Activated T-helper 1 cell treated with anti-CD3 and anti-CD28 coated beads, Interleukin-2, amount 50 U/mL, for 16 hours (primary cell): ENCODE measurements around the gene TSPAN14.
"Not testable (repeated sequence)": the region's sequence is repeated elsewhere in the genome, so short reads cannot be mapped to it uniquely, and the experiment has no call there.

Source experiments
- DNase-seq, 2 donors: peaks; one replicate each; pipeline ENCODE4 v3.0.0-alpha.2; 2020; ENCODE audit warnings: low read depth in 1 of 2, low spot score in 1 of 2

TSPAN14 gene

DNA sequence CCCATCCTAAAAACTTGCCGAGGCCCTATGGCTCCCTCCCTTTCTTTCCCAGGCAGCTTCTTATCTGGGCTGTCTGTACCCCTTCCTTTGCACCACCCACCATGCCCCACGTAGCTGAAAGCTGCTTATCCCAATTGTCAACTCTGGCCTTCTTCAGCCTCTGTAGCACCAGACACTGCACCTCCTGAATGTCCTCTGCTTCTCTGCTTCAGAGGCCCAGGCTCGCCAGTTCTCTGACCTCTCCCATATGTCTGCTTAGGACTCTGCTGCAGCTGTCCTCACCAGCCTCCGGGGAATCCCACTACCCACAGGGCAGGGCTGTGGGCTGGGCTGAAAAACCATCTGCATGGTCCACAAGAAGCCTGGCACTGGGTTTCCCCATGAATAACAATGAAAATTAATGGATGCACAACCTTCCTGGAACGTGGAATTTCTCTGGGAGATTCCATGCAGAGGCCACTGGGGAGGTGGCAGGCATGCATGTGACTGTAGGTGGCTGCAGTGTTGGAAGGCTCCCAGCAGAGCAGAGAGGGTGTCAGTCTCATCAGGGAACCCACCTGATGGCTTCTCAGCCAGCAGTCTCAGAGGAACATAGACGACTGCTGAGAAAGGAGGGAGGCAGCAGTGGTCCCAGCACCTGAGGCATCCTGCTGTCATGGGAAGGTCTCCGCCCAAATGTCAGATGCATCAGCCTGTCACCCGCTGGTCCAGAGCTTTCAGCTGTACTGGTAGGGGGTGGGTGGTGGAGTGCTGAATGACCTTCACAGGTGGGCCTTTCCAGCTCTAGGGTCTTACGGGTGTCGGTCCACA is 66.8 kb downstream of the TSPAN14 start:
- DNase-seq = no peak

DNA sequence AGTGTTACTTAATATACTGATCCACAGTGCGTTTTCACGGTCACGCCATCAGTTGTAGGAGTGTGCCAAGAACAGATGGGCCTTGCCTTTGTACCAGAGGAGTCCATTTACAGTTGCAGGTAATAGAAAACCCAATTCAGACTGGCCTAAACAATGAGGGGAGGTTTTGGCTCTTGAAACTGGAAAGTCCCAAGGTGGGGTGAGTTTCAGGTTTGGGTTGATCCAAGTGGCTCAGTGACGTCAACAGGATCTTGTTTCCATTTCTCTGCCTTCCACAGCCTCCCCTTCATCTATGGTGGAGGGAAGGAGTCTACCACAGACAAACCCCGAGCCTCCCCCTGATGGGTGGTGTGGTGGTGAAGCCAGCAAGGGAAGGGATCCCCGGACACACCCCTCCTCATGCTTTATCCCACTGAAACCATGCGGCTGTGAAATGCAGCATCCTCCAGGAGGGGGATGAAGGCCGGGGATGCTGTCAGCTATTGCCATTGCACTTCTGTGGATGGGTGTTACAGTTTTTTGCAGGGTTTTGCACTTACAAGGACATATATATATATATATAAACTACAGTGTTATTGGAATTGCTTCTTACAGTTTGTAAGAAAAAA is 68.8 kb downstream of the TSPAN14 start:
- DNase-seq = no peak

DNA sequence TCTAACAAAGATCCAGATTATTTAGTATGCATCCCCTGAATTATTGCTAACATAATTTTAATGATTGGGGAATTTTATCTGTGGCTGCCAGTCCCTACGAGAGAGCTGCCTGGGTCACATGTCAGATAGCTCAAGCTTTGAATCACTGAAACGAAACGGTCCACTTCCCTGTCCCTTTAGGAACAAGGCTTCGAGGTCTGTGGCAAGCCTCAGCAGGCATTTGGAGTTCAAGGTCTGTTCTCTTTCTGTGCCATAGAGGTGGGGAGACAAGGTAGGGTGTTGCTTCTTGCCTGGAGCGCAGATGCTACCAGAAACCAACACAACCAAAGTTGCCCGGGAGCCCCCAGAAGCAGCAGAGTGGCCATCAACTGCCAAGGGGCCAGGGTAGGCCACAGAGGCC is 69.7 kb downstream of the TSPAN14 start:
- no peak for DNase-seq

DNA sequence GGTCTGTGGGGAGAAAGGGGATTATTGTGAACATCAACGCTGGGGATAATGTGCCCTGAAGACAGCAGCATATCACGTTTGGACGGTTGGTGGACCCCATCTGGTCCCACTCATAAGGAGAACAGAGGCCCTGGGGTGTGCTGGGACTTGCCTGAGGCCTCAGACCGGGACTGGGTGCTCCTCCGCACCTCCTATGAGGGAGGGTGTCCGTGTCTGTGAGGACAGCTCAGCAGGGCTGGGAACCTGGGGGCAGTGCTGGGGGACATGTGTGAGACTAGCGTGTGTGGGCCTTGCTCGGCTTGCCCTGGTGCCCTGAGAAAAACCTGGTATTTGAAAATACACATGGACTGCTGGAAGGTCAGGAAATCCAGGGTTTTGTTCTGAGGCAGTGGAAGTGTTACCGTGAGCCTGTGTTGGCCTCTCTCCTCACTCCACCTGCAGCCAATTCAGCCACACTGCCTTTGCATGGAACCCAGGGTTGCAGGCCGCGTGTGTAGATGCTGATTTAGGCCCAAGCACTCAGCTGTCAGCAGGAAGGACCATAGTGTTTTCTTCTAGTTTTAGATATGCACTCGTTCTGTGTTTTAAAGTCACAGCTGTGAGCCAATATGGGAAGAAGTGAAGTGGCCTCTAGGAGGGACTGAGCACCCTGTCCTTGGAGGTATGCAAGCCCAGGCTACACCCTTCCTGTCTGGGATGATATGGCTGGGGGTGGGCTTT is 70.2 kb downstream of the TSPAN14 start:
- no peak for DNase-seq

DNA sequence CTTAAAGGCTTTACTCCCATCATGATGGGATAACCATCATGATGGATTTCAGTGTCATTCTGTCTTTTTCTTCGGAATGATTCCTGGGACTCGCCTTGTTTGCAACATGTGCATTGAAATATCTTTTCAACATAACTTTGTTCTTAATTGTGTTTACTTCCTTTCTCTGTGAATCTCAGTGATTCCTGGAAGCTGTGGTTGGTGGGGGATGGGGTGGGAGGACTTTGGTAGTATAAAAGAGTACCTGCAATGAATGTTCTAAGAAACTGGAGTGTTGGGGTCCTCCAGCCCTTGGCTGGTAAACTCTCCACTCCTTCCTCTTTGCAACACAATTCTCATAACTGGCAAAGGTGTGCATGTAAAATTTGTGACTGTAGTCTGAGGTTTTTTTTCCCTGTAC is 72.1 kb downstream of the TSPAN14 start:
- DNase-seq = no peak

DNA sequence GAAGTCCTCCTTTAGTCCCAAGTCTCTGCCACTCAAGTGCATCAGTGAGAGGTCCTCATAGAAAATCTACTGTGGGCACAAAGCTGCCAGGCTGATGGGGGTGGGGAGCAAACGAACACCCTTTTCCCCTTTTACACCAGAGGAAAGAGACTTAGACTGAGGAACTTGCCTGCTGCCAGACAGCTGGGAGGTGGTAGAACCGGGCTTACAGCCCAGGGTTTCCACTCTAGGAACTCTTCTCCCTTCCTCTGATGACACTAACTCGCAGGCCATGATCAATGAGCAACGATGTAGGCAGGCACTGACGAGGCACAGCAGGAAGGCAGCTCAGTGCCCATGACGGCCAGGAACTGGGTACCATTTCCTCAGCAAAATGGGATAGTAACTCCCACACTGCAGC is 72.6 kb downstream of the TSPAN14 start:
- DNase-seq = no peak

DNA sequence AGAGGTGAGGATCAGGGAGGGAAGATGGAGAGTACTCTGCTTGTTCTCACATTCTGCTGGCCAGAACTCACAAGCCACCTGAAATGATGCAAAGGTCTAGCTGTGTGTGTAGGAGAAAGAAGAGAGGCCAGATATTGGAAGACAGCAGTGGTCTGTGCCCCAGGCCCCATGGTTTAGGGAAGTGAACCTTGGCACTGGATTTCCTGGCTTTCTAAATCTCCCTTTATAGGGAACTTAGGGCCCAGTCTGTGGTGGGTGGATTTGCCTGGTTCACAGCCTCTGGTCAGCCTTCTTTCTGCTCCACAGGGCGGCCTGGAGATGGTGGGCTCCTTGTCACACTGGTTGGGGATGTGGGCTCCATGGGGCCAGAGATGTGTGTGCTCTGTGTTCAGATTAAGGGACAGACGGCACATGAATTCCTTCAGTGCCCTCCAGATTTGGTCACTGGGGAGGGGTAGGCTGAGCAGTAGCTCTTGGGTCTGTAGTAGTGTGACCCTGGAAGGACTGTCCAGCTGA is 74.1 kb downstream of the TSPAN14 start:
- DNase-seq = no peak

DNA sequence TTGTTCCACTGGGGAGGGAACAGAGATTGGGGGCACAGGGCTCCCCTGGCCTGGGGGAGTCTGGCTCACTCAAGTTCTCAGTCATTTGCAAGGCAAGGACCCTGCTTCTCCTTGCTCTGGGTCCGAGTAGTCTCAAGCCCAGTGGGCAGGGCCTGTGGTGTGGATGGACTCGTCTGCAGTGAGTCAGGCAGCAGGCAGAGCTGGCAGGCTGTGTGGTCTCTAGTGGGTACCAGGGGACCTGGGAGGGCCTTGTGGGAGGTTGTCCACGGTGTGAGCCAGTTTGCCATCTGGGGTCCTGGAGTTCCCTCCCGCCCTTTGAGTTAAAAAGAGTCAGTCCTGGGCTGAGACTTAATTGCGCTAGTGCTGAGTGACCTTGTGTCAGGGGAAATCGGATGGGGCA is 74.8 kb downstream of the TSPAN14 start:
- DNase-seq = no peak

DNA sequence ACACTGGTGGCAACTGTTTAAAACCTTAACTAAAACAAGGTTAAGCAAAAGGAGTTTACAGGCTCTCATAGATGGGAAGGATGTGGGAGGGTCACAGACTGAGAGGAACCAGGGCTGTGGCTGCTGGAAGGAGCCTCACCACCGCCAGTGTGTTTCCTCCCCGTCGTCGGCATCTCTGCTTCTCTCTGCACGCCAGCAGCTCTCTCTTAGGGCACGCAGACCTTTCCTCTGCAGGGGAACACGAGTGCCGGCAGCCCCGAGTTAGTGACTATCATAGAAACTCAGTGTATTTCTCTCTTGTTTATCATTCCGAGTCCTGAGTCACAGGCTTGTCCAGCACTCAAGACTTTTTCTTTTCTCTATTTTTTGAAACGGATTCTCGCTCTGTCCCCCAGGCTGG is 75.5 kb downstream of the TSPAN14 start:
- peak in 1 of 2 donors; percentile 31 for DNase-seq

DNA sequence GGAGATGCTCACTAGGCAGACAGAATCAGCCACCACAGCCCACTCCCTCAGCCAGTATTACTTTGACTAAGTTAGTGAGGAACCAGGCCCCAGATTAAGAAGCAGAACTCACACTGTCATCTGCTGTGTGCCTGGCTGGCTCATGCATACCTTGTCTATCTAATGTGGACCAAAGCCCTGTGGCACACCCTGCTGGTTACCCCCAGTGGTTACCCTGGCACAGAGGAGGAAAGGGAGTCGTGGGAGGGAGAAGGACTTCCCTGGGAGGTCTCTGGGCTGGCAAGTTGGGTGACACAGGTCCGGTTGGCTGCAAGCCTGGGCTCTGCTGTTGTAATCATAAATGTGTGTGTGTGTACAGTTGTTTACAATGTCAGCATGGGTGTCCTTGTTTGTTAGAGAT is 76.1 kb downstream of the TSPAN14 start:
- no peak for DNase-seq

DNA sequence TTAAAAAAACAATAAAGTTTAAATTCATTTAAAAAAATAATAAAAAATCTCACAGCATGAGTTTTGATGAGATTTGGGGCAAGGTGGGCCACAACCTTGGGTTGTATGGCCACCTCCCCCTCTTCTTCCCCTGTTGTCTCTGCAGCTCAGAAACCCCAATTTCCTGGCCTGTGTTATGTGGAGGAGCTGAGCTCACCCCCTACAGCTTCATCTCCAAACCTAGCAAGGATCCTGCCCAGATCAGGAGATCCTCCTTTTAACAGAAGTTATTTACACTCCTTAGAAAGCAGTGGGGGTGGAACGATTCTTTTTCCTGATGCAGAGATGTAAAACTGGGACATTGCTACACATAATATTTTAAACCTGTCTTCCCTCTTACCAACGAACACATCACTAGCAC is 76.7 kb downstream of the TSPAN14 start:
- DNase-seq = no peak

DNA sequence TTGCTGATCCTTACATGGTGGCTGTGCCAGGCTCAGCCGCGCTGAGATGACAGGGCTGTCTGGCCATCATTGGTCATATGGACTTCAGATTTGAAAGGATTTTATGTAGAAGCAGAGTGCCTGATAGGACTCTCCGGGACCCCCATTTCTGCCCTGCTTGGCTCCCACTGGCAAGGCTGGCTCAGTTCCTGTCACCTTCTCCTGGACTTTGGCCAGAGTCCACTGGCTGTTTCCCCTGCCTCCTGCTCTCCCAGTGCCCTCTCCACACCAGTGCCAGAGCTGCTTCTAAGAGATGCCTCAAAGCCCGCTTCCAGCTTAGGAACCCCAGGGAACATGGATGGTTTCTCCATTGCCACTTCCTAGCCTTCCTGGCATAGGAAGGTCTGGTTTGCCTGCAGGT is 78.5 kb downstream of the TSPAN14 start:
- no peak for DNase-seq

DNA sequence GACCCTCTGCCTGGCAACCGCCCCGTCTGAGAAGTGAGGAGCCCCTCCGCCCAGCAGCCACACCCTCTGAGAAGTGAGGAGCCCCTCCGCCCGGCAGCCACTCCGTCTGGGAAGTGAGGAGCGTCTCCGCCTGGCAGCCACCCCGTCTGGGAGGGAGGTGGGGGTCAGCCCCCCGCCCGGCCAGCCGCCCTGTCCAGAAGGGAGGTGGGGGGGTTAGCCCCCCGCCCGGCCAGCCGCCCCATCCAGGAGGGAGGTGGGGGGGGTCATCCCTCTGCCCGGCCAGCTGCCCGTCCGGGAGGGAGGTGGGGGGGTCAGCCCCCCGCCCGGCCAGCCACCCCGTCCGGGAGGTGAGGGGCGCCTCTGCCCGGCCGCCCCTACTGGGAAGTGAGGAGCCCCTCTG is 79.9 kb downstream of the TSPAN14 start:
- not testable (repeated sequence) for DNase-seq

DNA sequence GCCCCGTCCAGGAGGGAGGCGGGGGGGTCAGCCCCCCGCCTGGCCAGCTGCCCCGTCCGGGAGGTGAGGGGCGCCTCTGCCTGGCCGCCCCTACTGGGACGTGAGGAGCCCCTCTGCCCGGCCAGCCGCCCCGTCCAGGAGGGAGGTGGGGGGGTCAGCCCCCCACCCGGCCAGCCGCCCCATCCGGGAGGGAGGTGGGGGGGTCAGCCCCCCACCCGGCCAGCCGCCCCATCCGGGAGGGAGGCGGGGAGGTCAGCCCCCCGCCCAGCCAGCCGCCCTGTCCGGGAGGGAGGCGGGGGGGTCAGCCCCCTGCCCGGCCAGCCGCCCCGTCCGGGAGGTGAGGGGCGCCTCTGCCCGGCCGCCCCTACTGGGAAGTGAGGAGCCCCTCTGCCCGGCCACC is 80.5 kb downstream of the TSPAN14 start:
- DNase-seq = not testable (repeated sequence)

DNA sequence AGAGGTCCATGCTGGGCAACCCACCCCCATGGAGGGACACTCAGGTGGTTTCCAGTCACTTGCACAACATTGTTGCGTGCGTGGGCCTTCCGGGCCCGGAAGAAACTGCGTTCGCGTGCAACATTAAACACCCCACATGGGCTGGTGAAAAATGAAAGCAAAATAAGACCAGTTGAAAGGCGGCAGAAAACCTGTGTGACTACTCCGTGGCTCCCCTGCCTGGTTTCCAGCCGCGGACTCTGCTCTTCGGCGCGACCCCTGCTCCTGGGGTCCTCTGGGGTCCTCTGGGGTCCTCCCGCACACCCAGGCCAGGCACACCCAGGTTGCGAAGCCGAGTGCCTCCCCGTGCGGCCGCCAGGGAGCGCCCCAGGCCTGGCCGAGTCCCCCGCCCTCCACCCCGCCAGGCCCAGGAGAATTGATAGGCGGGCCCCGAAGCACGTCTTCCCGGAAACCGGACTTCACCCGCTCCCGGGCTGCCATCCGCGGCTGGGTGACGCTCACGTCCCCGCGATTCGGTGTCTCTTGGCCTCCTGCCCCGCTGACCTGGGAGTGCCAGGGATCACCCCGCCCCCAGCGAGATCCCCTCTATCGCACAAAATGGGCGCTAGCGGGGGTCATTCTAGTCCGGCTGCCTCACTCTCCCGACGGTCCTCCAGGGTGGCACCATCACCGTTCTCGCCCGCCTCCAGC is 81.7 kb downstream of the TSPAN14 start:
- DNase-seq = peak; percentile 44 to 60

DNA sequence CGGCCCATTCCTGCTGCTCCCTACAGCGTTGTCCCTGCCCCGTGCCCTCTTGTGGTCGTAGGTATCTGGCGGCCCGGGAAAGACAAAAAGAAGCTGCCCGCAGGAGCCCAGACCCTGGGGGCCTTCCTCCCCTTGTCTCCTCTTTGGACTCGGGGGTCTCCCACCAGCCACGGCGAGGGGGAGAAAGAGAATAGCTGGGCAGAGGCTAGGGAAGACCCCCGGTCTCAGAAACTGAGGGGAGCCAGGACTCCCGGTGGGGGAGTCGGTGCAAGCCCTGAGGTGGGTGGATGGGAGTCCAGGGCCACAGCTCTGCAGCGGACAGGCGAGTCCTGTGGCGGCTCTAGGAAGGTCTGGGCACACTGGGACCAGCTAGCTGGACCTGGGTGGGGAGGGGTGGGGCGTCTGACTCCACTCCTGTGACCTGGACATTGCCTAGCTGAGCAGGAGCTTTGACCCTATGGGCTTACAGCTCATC is 82.3 kb downstream of the TSPAN14 start:
- no peak for DNase-seq

DNA sequence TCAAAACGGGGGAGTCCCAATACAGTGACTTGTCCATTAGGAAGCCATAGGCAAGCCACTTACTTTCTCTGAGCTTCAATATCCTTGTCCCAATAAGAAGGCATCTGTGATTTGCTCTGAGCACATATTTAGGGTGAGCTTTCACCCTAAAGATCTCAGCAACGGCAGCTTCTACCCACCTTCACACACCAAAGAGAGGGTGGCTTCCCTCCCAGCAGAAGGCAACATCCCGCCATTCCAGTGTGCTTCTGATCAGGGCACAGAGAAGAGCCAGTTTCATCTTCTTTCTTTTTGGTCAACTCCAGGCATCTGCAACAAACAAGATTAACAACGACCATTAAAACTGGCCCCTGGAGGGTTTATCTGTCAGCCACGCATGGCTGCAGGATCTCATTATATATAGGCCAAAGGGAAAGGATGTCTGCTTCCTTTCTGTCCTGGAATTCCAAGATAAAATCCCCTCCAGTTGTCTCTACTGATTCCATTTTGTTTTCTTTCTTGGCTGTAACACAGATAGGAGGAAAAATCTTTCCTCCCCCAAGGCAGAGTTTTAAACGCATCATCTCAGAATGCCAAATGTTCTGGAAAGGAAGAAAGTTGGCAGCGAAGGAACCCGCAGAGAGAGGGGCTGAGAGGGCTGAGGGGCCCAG is 83.1 kb downstream of the TSPAN14 start:
- DNase-seq = no peak

DNA sequence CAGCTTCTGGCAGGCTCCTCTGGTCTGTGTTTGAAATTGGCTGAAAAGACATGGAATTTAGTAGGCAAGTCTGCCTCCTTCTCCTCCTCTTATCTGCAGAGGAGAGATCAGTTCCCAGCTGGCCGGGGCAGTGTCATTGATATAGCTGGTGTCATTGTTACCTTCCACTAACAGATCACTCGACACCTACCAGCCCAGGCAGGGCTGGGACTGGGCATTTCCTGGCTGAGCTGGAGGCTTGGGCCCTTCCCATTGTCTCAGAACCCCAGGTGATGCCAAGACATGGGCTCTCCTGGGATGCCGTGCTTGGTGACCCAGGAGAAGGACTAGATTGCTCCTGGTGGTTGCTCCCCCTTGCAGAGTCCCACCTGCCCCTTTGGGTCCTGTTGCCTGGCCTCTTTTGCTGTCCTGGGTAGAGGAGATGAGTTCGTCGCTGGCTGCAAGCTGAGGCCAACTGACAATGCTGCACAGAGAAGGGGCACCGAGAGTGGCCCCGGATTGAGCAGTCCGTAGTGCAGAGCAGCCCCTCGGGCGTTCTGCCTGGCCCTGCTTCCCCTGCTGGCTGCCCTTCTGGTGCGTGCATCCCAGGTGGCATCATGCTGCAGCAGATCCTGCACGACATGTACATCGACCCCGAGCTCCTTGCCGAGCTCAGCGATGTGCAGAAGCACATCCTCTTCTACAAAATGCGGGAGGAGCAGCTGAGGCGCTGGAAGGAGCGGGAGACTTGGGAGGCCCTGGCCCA is 83.8 kb downstream of the TSPAN14 start, which contains the start of gene SH2D4B:
SH2D4B (plus strand) TSS at position 167 of the 745 bp plus-strand sequence; CDS start at position 597, 430 bp downstream.
- DNase-seq = no peak

DNA sequence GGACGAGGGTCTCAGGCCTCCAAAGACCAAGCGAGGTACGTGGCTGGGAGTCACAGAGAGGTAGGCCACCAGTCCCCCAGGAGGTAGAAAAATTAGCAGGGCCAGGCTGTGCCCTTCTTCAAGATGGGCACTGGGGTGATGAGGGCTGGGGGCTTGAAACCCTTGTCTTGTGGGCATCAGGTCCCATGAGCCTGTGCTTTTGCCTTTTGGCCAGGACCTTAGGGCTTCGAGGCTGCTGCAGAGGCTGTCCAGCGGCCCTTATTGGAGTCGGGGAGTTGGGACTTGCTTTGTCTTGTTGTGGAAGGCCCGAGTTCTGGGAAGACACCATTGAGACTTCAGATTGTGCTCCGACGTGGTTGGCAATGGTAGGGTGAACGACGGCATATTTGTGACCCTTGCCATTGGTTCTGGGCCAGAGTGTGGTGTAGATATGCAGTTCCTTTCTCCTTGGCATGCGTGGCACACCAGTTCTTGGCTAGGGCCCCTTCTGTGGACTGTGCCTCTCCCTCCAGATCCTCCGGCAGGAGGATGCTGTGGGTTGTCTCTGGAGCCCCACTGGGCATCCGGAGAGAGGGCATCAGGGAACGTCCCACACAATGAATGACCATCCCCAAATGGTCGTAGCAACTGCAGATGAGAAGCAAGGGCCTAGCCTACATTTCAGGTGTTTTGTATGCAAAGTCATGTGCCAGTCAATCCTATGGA is 84.5 kb downstream of the TSPAN14 start:
- DNase-seq = no peak
